Hepatocyte (in vitro differentiated cells): ENCODE results near the gene SAPCD1. TPM values are rescaled to one million over a fixed set of nuclear protein-coding genes. Genes with fewer than 3 reads are reported as not detected.

ENCODE experiments used
- DNase-seq: peaks from one replicate; pipeline ENCODE4 v3.0.0-alpha.2; 2016; ENCODE audit warnings: low spot score
- H2AFZ ChIP-seq: fragments of 200-600 bp; sonication (generic); 2 replicates; pipeline ENCODE4 v1.6.0; 2016; ENCODE audit warnings: antibody characterized with exemption, mild to moderate bottlenecking
- H3K27ac ChIP-seq: fragments of 200-600 bp; sonication (generic); 2 replicates; pipeline ENCODE4 v1.5.1; 2016; ENCODE audit warnings: mild to moderate bottlenecking
- H3K27me3 ChIP-seq: fragments of 200-600 bp; sonication (generic); 2 replicates; pipeline ENCODE4 v1.6.1; 2016
- H3K36me3 ChIP-seq: fragments of 200-600 bp; sonication (generic); replicated peaks from 2 replicates; pipeline ENCODE4 v1.5.1; 2016; ENCODE audit warnings: low read depth; ENCODE audit not compliant: insufficient read depth
- H3K4me1 ChIP-seq: fragments of 200-600 bp; sonication (generic); 2 replicates; pipeline ENCODE4 v1.5.1; 2016; ENCODE audit warnings: mild to moderate bottlenecking, moderate library complexity; ENCODE audit not compliant: insufficient read depth
- H3K4me2 ChIP-seq: fragments of 200-600 bp; sonication (generic); 2 replicates; pipeline ENCODE4 v1.6.0; 2016
- H3K4me3 ChIP-seq: fragments of 200-600 bp; sonication (generic); 2 replicates; pipeline ENCODE4 v1.5.1; 2016; ENCODE audit warnings: mild to moderate bottlenecking
- H3K79me2 ChIP-seq: fragments of 200-600 bp; sonication (generic); 2 replicates; pipeline ENCODE4 v1.6.0; 2017; ENCODE audit warnings: mild to moderate bottlenecking
- H3K9me2 ChIP-seq: fragments of 200-600 bp; sonication (generic); replicated peaks from 2 replicates; pipeline ENCODE4 v1.6.0; 2017; ENCODE audit warnings: mild to moderate bottlenecking; ENCODE audit not compliant: insufficient read depth
- H3K9me3 ChIP-seq: fragments of 200-600 bp; sonication (generic); 2 replicates; pipeline ENCODE4 v1.5.1; 2016; ENCODE audit warnings: low read depth, mild to moderate bottlenecking
- H4K20me1 ChIP-seq: fragments of 200-600 bp; sonication (generic); 2 replicates; pipeline ENCODE4 v1.6.0; 2016; ENCODE audit warnings: mild to moderate bottlenecking; ENCODE audit not compliant: insufficient read depth, poor library complexity, severe bottlenecking
- CTCF ChIP-seq: fragments of 200-600 bp; sonication (generic); IDR thresholded peaks from 2 replicates; pipeline ENCODE4 v1.5.1; 2016; ENCODE audit warnings: antibody characterized with exemption, mild to moderate bottlenecking; ENCODE audit not compliant: poor library complexity
- EZH2 ChIP-seq: fragments of 200-600 bp; sonication (generic); IDR thresholded peaks from 2 replicates; pipeline ENCODE4 v1.6.1; 2016; ENCODE audit warnings: antibody characterized with exemption, mild to moderate bottlenecking, borderline replicate concordance
- EZH2phosphoT487 ChIP-seq: fragments of 200-600 bp; sonication (generic); IDR thresholded peaks from one replicate; pipeline ENCODE4 v1.6.1; 2018; ENCODE audit warnings: antibody characterized with exemption, mild to moderate bottlenecking, low read depth, moderate library complexity; ENCODE audit not compliant: unreplicated experiment, severe bottlenecking
- WGBS: methylation state at CpG from one replicate; pipeline ENCODE4 v1.1.6; 2016; ENCODE audit warnings: low lambda C conversion rate; ENCODE audit errors: missing lambda C conversion rate; 5-methylcytosine and 5-hydroxymethylcytosine counted together
- polyA plus RNA-seq: library from polyadenylated mRNA; unstranded; fragments of >200 nt; fragmentation: Nextera tagmentation; extraction: Ambion mirVana; gene quantifications from 2 replicates; pipeline ENCODE4 v1.2.1, GENCODE V29; 2016
- total RNA-seq: library from RNA; depleted of rRNA; stranded (reverse); fragments of >200 nt; gene quantifications from 2 replicates; pipeline ENCODE4 v1.2.3, GENCODE V29; 2014

SAPCD1 gene
- total and polyA plus RNA-seq, 2 experiments from 2014 or later: 1.4 to 2.0 TPM

GRCh38 chr6:31740397-31741223 lies 21.8 kb upstream of the SAPCD1 start:
- H3K4me1 ChIP-seq: peaks cover 30% of the 10 kb centered on the region
- H3K4me2 ChIP-seq: peak overlapping the region; percentile 83
- peak overlapping the region; percentile 20 for H3K4me3 ChIP-seq
- H4K20me1 ChIP-seq: no peaks in the 10 kb centered on the region
- no peaks in the 10 kb centered on the region for H3K36me3 ChIP-seq
- H2AFZ ChIP-seq: peak overlapping the region; percentile 30
- TF ChIP-seq EZH2phosphoT487 (no peak), EZH2 (no peak), CTCF (no peak)
- H3K27ac ChIP-seq: peak overlapping the region; percentile 94
- H3K9me2 ChIP-seq: no peaks in the 10 kb centered on the region
- 47% methylated on average over 29 of the region's 29 CpGs for WGBS
- no peaks in the 10 kb centered on the region for H3K9me3 ChIP-seq
- peaks cover 12% of the 10 kb centered on the region for H3K79me2 ChIP-seq
- H3K27me3 ChIP-seq: no peaks in the 10 kb centered on the region
- DNase-seq: no peak

- WGBS: 94% methylated on average over 2 of the region's 2 CpGs
- Histone ChIP-seq H3K9me2 (no peaks in the 10 kb centered on the region), H3K4me1 (peaks cover 27% of the 10 kb centered on the region), H3K79me2 (peaks cover 2% of the 10 kb centered on the region), H3K27ac (no peak overlapping the region), H3K27me3 (no peaks in the 10 kb centered on the region), H2AFZ (no peak overlapping the region), H3K9me3 (no peaks in the 10 kb centered on the region), H4K20me1 (no peaks in the 10 kb centered on the region), H3K36me3 (no peaks in the 10 kb centered on the region), H3K4me3 (no peak overlapping the region), H3K4me2 (no peak overlapping the region)
- DNase-seq: no peak
- TF ChIP-seq CTCF (no peak), EZH2phosphoT487 (no peak), EZH2 (no peak)
Observed at GRCh38 chr6:31741815-31742214, 20.6 kb upstream of the SAPCD1 start.

- 97% methylated on average over 3 of the region's 3 CpGs for WGBS
- no peak overlapping the region for H3K4me3 ChIP-seq
Observed at GRCh38 chr6:31742894-31743293, 19.6 kb upstream of the SAPCD1 start.

More at GRCh38 chr6:31742894-31743293, 19.6 kb upstream of the SAPCD1 start:
- no peaks in the 10 kb centered on the region for H3K36me3 ChIP-seq
- H3K4me2 ChIP-seq: no peak overlapping the region
- H3K79me2 ChIP-seq: no peaks in the 10 kb centered on the region
- no peak overlapping the region for H2AFZ ChIP-seq
- no peaks in the 10 kb centered on the region for H4K20me1 ChIP-seq
- H3K9me3 ChIP-seq: no peaks in the 10 kb centered on the region
- H3K27me3 ChIP-seq: no peaks in the 10 kb centered on the region
- H3K4me1 ChIP-seq: peaks cover 16% of the 10 kb centered on the region
- TF ChIP-seq CTCF (no peak), EZH2 (no peak), EZH2phosphoT487 (no peak)
- H3K9me2 ChIP-seq: no peaks in the 10 kb centered on the region
- DNase-seq: no peak
- no peak overlapping the region for H3K27ac ChIP-seq
